ENCODE results near the gene CHST8.

Gene CHST8

GRCh38 chr19:33772102-33772857 lies 150.5 kb downstream of the CHST8 start:
- DNase-seq (ENCODE audit: low spot score), result no peak
- in situ Hi-C loops (cut with MboI; ENCODE audit: low sequenced_read_pairs, unreplicated experiment), result loop anchor here (25.0 kb wide), 1 partner anchor 535 kb away; the partner anchor contains the start of gene SLC7A10
- no peak for TF ChIP-seq CTCF (IDR thresholded peaks at IDR 0.05; ENCODE audit: borderline replicate concordance, control extremely low read depth, extremely low read depth, insufficient read depth, missing control alignments)

GRCh38 chr19:33772858-33773180 lies 151.1 kb downstream of the CHST8 start:
- no peak for DNase-seq (ENCODE audit: low spot score)
- in situ Hi-C loops (cut with MboI; ENCODE audit: low sequenced_read_pairs, unreplicated experiment), result loop anchor here (25.0 kb wide), 1 partner anchor 536 kb away; the partner anchor contains the start of gene SLC7A10
- TF ChIP-seq CTCF (IDR thresholded peaks at IDR 0.05; ENCODE audit: borderline replicate concordance, control extremely low read depth, extremely low read depth, insufficient read depth, missing control alignments), result no peak

GRCh38 chr19:33773704-33774624 lies 152.2 kb downstream of the CHST8 start:
- no peak for DNase-seq (ENCODE audit: low spot score)
- no peak for TF ChIP-seq CTCF (IDR thresholded peaks at IDR 0.05; ENCODE audit: borderline replicate concordance, control extremely low read depth, extremely low read depth, insufficient read depth, missing control alignments)
- in situ Hi-C loops (cut with MboI; ENCODE audit: low sequenced_read_pairs, unreplicated experiment), result loop anchor here (25.0 kb wide), 1 partner anchor 537 kb away; the partner anchor contains the start of gene SLC7A10

- TF ChIP-seq CTCF (IDR thresholded peaks at IDR 0.05; ENCODE audit: borderline replicate concordance, control extremely low read depth, extremely low read depth, insufficient read depth, missing control alignments), result no peak
- DNase-seq (ENCODE audit: low spot score), result no peak
- in situ Hi-C loops (cut with MboI; ENCODE audit: low sequenced_read_pairs, unreplicated experiment), result loop anchor here (25.0 kb wide), 1 partner anchor 537 kb away; the partner anchor contains the start of gene SLC7A10
Measured at GRCh38 chr19:33774751-33775150, 153.0 kb downstream of the CHST8 start.

- in situ Hi-C loops (cut with MboI; ENCODE audit: low sequenced_read_pairs, unreplicated experiment), result no loop called here
- TF ChIP-seq CTCF (IDR thresholded peaks at IDR 0.05; ENCODE audit: borderline replicate concordance, control extremely low read depth, extremely low read depth, insufficient read depth, missing control alignments), result no peak
- no peak for DNase-seq (ENCODE audit: low spot score)
Measured at GRCh38 chr19:33775731-33776487, 154.2 kb downstream of the CHST8 start.

- in situ Hi-C loops (cut with MboI; ENCODE audit: low sequenced_read_pairs, unreplicated experiment), result no loop called here
- TF ChIP-seq CTCF (IDR thresholded peaks at IDR 0.05; ENCODE audit: borderline replicate concordance, control extremely low read depth, extremely low read depth, insufficient read depth, missing control alignments), result no peak
- no peak for DNase-seq (ENCODE audit: low spot score)
Measured at GRCh38 chr19:33777351-33777750, 155.6 kb downstream of the CHST8 start.

Data from GM13976 (cell line).